Stimulated activated CD8-positive, alpha-beta memory T cell treated with anti-CD3 and anti-CD28 coated beads, Interleukin-15, amount 100 ng/mL, for 48 hours (primary cell): ENCODE data around the gene C5orf58.
"Not testable (repeated sequence)": the region's sequence is repeated elsewhere in the genome, so short reads cannot be mapped to it uniquely, and the experiment has no call there.

Source experiments
- DNase-seq, 2 donors: peaks; one replicate each; pipeline ENCODE4 v3.0.0-alpha.2; 2020; ENCODE audit warnings: low read depth in 2 of 2

The C5orf58 gene

DNA sequence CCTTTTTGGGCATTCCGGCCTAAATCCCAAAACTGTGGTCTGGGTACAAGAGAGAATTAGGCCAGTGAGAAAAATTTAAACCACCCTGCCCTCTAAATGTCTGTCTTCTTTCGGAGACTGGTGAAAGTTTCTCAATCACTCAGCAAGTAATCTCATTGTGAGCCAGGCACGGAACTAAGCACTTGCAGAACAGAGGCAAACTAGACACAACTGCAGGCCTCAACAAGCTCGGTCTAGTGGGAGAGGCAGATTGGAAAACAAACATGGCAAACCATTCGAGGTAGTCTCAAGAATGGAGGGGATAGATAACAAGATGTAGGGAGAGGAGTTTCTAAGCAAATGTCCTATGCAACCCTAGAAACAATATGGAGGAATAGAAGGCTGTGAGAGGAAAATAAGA is 8.9 kb upstream of the C5orf58 start:
- DNase-seq, result no peak

DNA sequence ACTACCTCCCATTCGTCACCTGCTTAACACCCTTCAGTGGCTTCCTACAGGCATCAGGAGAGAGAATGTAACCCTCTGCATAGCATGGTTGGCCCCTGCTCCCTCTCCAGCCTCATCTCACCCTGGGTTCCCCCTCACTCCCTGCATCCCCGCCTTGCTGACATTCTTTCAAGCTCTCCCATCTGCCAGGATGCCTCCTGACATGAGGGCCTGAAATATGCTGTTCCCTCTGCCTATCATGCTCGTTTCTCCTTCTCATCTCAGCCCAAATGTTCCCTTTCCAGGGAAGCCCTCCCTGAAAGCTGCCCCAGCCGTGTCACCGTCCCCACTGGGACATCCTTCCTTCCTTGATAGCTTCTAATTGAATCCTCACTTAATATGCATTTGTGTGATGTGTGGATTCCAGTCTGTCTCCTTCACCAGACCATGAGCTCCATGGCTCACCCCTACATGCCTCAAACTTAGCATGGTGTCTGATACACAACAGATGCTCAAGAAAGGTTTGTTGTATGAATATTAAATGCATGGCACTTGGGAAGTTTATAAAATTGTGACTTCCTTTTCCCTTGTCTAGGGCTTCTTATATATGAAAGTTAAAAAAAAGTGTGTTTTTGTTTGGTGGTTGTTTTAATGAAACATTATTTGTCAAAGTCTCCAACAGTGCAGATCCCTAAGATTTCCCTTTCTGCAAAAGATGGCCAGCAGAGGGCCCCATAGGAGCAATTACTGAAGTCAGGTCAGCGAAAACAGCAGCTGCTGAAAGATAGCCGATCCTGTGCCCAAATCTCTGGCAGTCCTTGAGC is 7.3 kb upstream of the C5orf58 start:
- peak; percentile 32 to 45 for DNase-seq

DNA sequence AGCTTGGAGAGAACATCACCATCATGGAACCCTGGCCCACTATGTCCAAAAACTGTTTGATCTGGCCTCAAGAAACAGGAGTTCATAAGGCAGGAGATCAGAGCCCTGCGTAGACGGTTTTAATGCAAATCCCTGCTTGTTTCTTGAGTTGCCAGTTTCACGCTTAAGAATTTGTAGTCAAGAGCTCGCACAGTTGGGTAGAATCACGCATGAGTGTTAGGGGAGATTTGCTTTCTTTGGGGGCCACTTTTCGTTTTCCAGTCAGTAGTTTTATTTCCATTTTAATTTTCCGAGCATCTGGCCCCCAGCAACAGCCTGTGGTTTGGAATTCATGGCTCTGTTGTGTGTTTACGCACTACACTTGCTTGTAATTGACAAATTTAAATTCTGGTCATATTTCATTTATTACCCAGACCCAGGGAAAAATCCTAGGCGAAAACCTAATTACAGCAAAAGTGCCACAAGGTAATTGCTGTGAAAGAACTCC is 6.6 kb upstream of the C5orf58 start:
- no peak for DNase-seq

DNA sequence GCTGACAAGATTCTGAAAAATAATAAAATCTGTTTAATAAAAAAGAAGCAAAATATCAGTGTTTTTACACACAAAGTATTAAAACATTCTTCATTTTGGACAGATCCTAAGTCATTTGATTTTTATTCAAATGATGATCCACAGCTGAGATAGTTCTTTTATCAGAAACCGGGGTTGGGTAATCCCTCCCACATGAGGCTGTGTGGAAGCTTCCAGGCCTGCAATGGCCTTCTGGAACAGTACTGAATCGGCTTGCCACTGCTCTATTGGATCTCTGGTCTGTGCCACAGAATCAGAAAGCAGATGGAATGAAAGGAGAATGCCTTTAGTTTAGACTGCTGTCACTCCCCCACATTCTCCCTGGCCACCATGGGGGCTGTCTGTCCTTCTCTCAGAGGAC is 6.1 kb upstream of the C5orf58 start:
- DNase-seq, result no peak

DNA sequence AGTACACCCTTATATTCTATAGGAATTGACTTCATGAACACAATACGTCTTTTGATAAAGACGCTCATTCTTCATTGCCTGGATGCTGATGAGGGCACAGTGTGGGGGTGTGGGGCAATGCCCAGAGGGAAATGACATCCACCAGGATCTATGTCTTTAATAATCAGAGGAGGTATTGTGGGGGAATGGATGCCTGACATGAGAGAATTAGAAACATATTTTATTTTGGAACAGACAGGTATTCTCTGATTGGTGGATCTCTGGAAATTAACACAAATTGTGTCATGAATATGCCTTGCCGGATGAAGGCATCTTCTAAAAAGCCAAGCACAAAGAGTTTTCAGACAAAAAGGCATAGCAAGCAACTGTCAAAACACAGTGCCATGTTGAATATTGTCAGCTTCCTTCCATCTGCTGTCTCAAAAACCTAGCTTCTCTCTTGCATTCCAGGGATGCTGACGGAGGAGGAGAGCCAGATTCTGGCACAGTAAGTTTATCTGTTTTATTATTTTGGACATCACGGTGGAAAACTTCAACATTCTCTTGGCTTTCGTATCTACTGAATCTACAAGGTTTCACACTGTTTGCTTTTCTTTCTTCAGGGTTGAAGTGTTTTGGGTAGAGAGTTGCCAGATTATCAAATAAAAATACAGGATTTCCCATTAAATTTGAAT is 3.9 kb upstream of the C5orf58 start:
- no peak for DNase-seq

DNA sequence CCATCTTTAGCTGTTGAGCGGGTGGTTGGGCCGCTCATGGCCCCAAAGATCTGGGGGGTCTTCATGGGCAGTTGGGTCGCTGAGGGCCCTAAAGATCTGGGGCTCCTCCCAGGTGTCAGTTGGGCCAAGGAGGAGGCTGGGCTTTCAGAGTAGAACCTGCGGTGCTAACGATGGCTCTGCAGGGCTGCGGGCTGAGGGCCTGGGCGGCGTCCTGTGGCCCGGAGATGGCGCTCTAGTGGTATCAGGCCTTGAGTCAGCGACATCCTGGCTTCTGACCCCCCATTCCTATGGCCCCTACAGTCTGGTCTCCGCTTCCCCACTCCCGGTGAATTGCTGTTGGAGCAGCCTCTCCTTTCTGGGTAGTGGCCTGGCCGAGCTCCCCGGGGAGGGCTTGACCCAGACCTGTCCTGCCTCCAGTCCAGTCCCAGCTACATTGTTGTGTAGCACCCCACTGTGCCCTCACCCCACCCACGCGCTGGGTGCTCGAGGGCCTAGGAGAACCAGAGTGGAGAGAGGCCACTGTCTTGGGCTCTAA is 640 bp downstream of the C5orf58 start:
- no peak for DNase-seq

DNA sequence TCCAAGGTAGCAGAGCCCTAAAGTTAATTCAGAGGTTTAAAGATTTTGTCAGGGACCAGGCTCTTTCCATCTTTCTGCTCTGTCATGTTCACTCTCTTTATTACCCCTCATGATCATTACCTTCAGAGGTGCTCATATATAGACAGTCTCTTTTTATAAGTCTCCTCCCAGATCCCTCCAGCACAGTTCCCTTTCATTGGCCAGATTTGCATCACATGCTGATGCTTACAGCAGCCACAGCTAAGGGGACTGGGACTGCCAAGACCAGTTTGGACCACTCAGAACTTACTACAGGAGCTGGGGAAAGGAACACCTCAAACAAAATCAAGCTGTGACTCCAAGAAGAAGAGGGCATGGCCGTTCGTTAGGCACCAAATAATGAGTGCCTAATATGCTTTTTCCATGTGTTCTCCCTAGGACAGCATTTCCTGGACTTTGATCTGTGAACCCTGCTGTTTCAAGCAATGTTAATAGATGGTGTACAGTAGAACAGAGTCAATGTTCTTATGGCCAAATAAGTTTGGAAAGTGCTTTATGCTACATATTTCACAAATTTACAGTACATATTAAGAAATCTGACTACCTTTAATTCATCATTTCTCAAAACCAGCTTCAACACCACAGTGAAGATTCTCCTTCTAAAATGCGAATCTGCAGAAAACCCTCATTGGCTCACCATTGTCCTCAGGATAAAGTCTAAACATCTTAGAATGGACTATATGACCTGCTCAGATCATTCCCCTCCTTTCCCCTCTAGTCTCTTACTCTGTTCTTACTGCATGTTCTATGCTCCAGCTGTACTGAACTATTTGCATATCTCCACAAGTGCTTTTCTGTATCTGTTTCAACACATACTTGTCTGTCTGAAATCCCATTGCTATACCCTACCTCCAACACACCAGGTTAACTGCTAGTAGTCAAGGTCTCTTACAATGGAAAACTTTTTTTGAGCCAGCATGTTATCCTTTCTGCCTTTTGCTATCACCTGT is 3.4 kb downstream of the C5orf58 start:
- no peak for DNase-seq

DNA sequence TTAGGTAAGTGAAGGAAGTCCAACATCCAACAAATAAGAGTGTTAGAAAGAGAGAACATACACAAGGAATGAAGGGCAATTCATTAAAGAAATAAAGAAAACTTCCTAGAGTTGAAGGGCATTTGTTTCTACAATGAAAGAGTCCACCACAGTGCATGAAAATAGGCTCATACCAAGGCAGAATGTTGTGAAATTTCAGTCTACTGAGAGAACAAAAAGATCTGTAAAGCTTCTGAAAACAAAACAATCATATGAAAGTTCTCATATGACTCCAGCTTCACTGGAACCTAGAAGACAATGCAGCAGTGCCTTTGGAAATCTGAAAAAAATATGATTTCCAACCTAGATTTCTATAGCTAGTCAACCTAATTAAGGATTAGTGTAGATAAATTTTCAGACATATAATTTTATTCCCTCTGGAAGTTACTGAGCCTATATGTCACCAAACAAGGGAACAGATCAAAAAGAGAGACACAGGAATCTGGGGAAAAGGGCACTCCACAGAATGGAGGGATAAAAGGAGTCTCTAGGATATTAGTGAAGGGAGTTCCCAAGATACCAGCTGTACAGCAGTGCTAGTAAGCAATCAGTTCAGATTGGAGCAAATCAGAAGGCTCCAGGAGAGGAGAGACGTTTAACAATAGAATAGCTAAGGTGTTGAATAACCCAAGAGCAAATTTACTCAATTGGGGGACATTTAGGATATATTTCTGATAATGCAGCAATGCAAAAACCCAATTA is 5.8 kb downstream of the C5orf58 start:
- no peak for DNase-seq

DNA sequence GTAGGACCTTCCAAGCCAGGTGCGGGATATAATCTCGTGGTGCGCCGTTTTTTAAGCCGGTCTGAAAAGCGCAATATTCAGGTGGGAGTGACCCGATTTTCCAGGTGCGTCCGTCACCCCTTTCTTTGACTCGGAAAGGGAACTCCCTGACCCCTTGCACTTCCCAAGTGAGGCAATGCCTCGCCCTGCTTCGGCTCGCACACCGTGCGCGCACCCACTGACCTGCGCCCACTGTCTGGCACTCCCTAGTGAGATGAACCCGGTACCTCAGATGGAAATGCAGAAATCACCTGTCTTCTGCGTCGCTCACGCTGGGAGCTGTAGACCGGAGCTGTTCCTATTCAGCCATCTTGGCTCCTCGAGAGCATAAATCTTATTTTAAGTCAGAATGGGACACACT is 12.7 kb downstream of the C5orf58 start:
- DNase-seq, result not testable (repeated sequence)

DNA sequence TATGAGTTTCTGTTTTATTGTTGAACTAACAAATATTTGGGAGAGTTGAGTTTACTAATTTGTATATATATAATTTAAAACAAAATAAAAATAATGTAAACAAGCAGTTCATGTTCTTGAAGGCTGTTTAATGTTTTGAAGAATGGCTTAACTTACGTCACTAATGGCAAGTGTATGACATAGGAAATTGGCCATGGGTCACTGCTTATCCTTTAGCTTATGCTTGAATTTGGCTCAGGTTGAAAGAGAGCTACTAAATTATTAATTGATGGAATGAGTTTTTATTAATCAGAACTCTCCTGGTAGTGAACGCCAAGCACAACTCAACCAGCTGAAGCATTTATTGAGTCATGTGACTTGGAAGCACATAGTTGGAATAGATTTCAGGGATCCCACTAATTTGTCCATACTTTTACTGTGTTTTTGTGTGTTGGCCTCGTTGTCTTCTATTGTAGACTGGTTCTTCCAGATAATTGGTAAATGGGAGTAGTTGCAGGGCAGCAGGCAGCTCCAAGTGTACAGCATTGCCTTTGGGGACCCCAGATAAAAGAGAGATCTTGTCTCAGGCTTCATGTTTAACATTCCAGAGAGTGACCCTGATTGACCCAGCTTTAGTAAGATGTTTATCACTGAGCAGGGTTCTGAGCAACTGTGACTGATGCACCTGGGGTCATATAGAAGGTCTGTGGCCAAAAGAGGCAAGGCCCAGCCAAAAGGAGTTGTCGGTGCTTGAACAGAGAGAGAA is 13.5 kb downstream of the C5orf58 start:
- no peak for DNase-seq

DNA sequence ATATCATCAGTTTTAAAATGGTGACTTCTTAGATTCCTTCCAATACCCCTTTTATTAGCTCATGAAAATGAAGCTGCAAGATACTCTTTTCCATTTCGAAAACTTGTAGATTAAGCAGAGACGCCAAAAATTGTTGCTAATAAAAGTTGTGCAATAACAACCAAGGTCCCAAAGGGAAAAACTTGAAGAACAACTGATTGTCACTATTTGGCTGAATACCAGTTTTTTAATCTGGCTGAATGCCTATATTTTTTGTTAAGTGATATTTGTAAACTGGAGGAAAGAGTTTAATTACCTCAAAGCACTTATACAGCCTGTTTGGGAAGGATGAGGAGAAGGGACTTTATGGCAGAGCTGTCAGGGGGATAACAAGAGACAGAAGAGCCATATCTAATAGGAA is 14.6 kb downstream of the C5orf58 start:
- no peak for DNase-seq

DNA sequence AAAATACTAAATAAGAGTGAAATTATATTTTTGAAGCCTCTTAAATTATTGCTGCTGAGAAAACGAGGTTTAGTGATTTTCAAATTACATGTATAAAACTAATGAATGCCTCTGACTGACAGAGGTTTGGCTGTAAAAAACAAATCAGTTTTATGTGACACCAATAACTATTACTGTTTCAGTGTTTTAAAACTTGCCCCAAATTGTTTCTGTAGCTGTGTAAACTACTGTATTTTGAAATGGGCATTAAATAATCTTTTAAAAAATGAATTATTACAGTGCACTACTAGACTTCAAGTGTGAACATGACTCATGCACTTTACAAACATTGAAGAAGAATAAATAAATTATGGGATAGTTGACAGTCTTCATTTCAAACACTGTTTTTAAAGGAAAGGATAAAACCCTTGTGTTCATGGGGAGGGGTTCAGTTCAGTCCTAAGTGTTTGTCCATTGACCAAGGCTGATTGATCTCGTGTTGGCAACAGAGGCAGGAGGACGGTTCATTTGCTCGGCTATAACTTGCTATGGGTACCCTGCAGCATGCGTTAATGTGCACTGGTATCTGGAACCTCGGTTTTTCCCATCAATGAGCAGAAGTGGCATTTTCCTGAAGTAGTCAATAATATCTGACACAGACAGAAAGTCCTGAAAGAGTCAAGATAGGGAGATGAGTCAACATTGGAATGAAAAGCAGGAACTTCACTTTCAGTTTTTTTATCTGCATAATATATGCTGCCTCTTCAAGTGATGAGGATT is 15.6 kb downstream of the C5orf58 start:
- DNase-seq, result no peak

DNA sequence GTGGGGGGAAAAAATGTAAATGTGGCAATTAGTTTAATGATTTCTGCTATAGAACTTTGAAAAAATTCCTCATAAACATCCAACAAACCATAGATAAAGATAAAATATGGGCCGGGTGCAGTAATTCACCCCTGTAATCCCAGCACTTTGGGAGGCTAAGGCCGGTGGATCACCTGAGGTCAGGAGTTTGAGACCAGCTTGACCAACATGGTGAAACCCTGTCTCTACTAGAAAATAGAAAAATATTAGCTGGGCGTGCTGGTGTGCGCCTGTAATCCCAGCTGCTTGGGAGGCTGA is 16.1 kb downstream of the C5orf58 start:
- DNase-seq, result not testable (repeated sequence)

DNA sequence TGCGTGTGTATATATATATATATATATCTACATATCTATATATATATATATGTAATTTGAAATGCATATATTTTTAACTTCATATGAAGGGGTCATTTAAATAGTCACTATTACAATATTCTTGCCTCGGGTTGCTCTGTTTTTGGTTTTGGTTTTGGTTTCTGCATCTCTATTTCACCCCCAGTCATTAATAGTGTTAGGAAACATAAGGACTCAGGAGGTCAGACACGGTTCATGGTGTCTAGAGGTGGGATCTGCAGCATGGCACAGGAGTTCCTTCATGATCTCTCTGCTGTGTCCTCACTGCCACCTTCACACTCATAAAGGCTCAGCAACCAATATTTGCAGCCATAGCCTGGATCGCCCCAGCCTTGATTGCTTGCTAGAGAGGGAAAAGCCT is 16.6 kb downstream of the C5orf58 start:
- DNase-seq, result no peak

DNA sequence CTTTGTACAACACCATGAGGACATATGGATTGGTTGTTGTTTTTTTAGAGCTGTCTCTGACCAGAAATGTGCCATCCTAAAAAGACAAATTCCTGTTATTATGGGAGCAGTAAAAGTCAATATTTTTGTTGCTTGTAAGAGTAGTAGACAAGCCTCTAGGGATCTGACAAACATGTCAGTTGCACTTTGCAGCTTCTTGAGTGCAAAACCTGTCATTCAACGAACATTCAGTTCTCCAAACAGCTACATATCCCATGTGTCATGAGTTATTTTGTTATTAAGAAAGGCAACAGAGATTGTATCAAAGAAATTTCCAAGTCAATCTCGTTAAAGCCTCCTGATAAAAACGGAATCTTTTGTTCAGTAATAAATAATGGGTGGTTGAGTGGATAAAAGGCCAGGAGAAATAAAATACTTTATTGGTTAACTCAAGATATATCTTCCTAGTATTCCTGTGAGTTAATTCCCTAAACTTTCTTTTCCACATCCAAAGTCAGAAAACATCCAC is 18.1 kb downstream of the C5orf58 start:
- DNase-seq, result no peak

DNA sequence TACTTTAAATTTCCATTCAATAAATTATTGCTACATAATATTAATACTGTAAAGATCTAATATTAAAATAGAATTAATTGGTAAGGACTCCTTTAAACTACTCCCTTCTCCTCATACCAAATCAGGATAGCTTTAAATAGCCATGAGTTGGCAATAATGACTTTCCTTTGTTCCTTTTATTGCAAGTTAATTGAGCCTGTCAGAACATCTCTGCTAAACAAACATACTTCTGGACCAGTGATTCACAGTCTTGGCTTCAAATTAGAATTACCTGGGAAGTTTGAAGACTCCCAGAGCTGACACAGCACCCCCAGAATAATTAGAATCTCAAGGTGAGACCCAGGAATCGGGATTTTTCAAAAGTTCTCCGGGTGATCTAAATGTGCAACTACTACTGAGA is 18.7 kb downstream of the C5orf58 start:
- no peak for DNase-seq

DNA sequence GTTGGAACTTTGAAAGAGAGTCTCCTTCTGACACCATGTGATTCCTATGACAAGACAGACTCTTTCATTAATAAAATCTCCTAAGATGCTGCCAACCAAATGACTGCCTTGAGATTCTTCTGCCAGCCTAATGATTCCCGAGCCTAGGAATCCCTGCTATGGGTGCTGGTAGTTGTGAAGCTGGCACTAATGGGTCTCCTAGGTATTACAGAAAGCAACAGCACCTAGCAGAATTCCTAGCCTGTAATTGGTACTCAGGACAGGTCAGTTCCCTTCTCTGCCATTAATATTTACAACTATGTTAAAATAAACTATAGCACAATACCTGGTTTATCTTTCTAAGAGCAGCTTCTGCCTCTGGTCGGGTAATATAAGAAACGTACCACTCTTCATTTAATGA is 19.3 kb downstream of the C5orf58 start:
- no peak for DNase-seq

DNA sequence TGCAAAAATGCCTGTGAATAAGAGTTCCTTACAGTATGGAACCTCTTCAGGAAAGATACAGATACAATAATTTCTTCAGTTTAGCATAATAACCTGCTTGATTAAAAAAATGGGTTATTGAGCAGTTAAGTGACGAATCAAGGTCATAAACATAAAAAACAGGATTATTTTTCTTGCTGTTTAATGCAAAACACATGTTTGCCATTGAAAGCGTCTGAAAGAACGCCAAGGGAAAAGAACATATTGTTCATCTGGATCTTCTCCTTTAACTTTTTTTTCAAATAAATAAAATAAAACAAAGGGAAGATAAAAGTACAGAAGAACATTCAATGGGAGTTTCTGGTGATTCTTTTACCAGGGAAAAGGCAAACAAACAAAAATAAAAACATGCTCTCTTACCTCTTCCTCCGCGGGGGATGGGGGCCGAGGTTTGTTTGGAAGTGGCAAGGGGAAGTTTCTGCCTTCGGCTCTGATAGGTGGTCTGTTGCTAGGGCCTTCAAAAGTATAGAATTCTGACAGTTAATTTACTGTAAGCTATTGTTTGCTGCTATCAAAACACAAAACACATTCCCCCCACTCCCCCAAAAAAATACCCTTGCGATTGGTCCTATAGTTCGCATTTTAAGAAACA is 20.1 kb downstream of the C5orf58 start:
- no peak for DNase-seq

DNA sequence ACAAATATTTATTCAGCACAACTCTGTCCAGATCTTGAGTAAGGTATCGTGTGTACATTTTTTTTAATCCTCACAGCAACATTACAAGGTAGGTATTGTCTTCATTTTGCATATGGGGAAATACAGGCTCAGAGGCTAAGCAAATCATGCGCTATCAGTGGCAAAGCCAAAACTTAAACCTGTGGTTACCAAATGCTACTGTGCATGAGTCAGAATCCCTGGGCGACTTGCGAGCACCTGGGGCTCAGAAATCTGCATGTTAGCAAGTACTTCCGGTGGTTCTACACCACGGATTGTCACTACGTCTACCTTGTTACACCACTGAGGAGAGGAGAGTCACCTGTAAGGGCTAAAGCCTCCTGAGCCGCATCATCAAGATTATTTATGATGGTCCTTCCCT is 21.3 kb downstream of the C5orf58 start:
- peak; percentile 52 to 59 for DNase-seq
